HEK293 (cell line): ENCODE results near the gene LRRC27.

Source experiments
- BCL11B ChIP-seq: fragments of 450-650 bp; formaldehyde crosslinking; IDR thresholded peaks from 2 replicates; pipeline ENCODE4 v1.5.1; 2016; ENCODE audit warnings: low read depth, missing biosample characterization, missing genetic modification characterization
- FEZF1 ChIP-seq: fragments of 450-650 bp; formaldehyde crosslinking; IDR thresholded peaks from 2 replicates; pipeline ENCODE4 v1.5.1; 2016; ENCODE audit warnings: missing biosample characterization, missing genetic modification characterization
- KLF7 ChIP-seq: fragments of 450-650 bp; formaldehyde crosslinking; IDR thresholded peaks from 2 replicates; pipeline ENCODE4 v1.5.1; 2016; ENCODE audit warnings: missing biosample characterization, missing genetic modification characterization, borderline replicate concordance
- SCRT1 ChIP-seq: fragments of 450-650 bp; formaldehyde crosslinking; IDR thresholded peaks from 2 replicates; pipeline ENCODE4 v1.5.1; 2016; ENCODE audit warnings: missing biosample characterization, missing genetic modification characterization, borderline replicate concordance
- ZBTB1 ChIP-seq: fragments of 450-650 bp; formaldehyde crosslinking; IDR thresholded peaks from 2 replicates; pipeline ENCODE4 v1.5.1; 2016; ENCODE audit warnings: missing biosample characterization, missing genetic modification characterization
- ZBTB17 ChIP-seq: fragments of 450-650 bp; formaldehyde crosslinking; IDR thresholded peaks from 2 replicates; pipeline ENCODE4 v1.5.1; 2016; ENCODE audit warnings: missing biosample characterization, missing genetic modification characterization
- ZEB2 ChIP-seq: fragments of 450-650 bp; formaldehyde crosslinking; IDR thresholded peaks from 2 replicates; pipeline ENCODE4 v1.5.1; 2016; ENCODE audit warnings: missing biosample characterization, missing genetic modification characterization
- ZFHX2 ChIP-seq: fragments of 450-650 bp; formaldehyde crosslinking; conservative IDR thresholded peaks from 2 replicates; pipeline ENCODE4 v1.5.1; 2016; ENCODE audit warnings: missing biosample characterization, missing genetic modification characterization
- ZNF138 ChIP-seq: fragments of 450-650 bp; formaldehyde crosslinking; IDR thresholded peaks from 2 replicates; pipeline ENCODE4 v1.5.1; 2016; ENCODE audit warnings: missing biosample characterization, missing genetic modification characterization, borderline replicate concordance
- ZNF23 ChIP-seq: fragments of 450-650 bp; formaldehyde crosslinking; IDR thresholded peaks from 2 replicates; pipeline ENCODE4 v1.5.1; 2016; ENCODE audit warnings: missing biosample characterization, missing genetic modification characterization, borderline replicate concordance
- ZNF239 ChIP-seq: fragments of 450-650 bp; formaldehyde crosslinking; IDR thresholded peaks from 2 replicates; pipeline ENCODE4 v1.5.1; 2016; ENCODE audit warnings: missing biosample characterization, missing genetic modification characterization
- ZNF274 ChIP-seq, 2 experiments: fragments of 200-500 bp in 1 of 2; fragments of 450-650 bp in 1 of 2; sonication (Bioruptor generic) in 1 of 2; formaldehyde crosslinking in 1 of 2; IDR thresholded peaks; 2 replicates each; pipeline versions ENCODE4 v1.5.1 to v1.6.1; 2014 to 2016; ENCODE audit warnings: borderline replicate concordance in 1 of 2, inconsistent platforms in 1 of 2, low read length in 1 of 2, missing biosample characterization in 1 of 2, missing genetic modification characterization in 1 of 2
- ZNF311 ChIP-seq: fragments of 450-650 bp; formaldehyde crosslinking; IDR thresholded peaks from 2 replicates; pipeline ENCODE4 v1.5.1; 2017; ENCODE audit warnings: missing biosample characterization, missing genetic modification characterization, borderline replicate concordance
- ZNF324 ChIP-seq: fragments of 450-650 bp; formaldehyde crosslinking; IDR thresholded peaks from 2 replicates; pipeline ENCODE4 v1.5.1; 2016; ENCODE audit warnings: missing biosample characterization, missing genetic modification characterization
- ZNF404 ChIP-seq: fragments of 450-650 bp; formaldehyde crosslinking; IDR thresholded peaks from 2 replicates; pipeline ENCODE4 v1.5.1; 2017; ENCODE audit warnings: missing biosample characterization, missing genetic modification characterization
- ZNF510 ChIP-seq: fragments of 450-650 bp; formaldehyde crosslinking; IDR thresholded peaks from 2 replicates; pipeline ENCODE4 v1.5.1; 2018; ENCODE audit warnings: mild to moderate bottlenecking, missing genetic modification characterization, missing biosample characterization; ENCODE audit not compliant: insufficient replicate concordance
- ZNF596 ChIP-seq: fragments of 450-650 bp; IDR thresholded peaks from 2 replicates; pipeline ENCODE4 v1.5.0; 2018; ENCODE audit warnings: missing biosample characterization, mild to moderate bottlenecking, missing genetic modification characterization, moderate library complexity
- ZNF624 ChIP-seq: fragments of 450-650 bp; formaldehyde crosslinking; IDR thresholded peaks from 2 replicates; pipeline ENCODE4 v1.5.1; 2017; ENCODE audit warnings: missing biosample characterization, missing genetic modification characterization
- ZNF701 ChIP-seq: fragments of 450-650 bp; formaldehyde crosslinking; IDR thresholded peaks from 2 replicates; pipeline ENCODE4 v1.5.1; 2016; ENCODE audit warnings: missing biosample characterization, missing genetic modification characterization
- ZNF843 ChIP-seq: fragments of 450-650 bp; formaldehyde crosslinking; IDR thresholded peaks from 2 replicates; pipeline ENCODE4 v1.5.1; 2016; ENCODE audit warnings: missing biosample characterization, missing genetic modification characterization
- TF ChIP-seq, protein P1 (sequence below): fragments of 450-650 bp; formaldehyde crosslinking; IDR thresholded peaks from 2 replicates; pipeline ENCODE4 v1.5.1; 2017; ENCODE audit warnings: missing biosample characterization, missing genetic modification characterization
- TF ChIP-seq, protein P2 (sequence below): fragments of 450-650 bp; formaldehyde crosslinking; IDR thresholded peaks from 2 replicates; pipeline ENCODE4 v1.5.1; 2016; ENCODE audit warnings: missing biosample characterization, missing genetic modification characterization
- TF ChIP-seq, protein P3 (sequence below): fragments of 450-650 bp; formaldehyde crosslinking; IDR thresholded peaks from 2 replicates; pipeline ENCODE4 v1.5.1; 2016; ENCODE audit warnings: missing biosample characterization, missing genetic modification characterization
- TF ChIP-seq, protein P4 (sequence below): fragments of 450-650 bp; formaldehyde crosslinking; IDR thresholded peaks from 2 replicates; pipeline ENCODE4 v1.5.1; 2016; ENCODE audit warnings: missing biosample characterization, missing genetic modification characterization
- TF ChIP-seq, protein P5 (sequence below): fragments of 450-650 bp; formaldehyde crosslinking; IDR thresholded peaks from 2 replicates; pipeline ENCODE4; 2016; ENCODE audit warnings: missing biosample characterization, missing genetic modification characterization
- TF ChIP-seq, protein P6 (sequence below): fragments of 450-650 bp; formaldehyde crosslinking; IDR thresholded peaks from 2 replicates; pipeline ENCODE4 v1.5.1; 2016; ENCODE audit warnings: missing biosample characterization, missing genetic modification characterization, low read depth
- TF ChIP-seq, protein P7 (sequence below): fragments of 450-650 bp; IDR thresholded peaks from 2 replicates; pipeline ENCODE4 v1.5.1; 2018; ENCODE audit warnings: missing biosample characterization, mild to moderate bottlenecking, missing genetic modification characterization
- TF ChIP-seq, protein P8 (sequence below): fragments of 450-650 bp; formaldehyde crosslinking; IDR thresholded peaks from 2 replicates; pipeline ENCODE4 v1.5.1; 2016; ENCODE audit warnings: missing biosample characterization, missing genetic modification characterization

LRRC27 gene

DNA sequence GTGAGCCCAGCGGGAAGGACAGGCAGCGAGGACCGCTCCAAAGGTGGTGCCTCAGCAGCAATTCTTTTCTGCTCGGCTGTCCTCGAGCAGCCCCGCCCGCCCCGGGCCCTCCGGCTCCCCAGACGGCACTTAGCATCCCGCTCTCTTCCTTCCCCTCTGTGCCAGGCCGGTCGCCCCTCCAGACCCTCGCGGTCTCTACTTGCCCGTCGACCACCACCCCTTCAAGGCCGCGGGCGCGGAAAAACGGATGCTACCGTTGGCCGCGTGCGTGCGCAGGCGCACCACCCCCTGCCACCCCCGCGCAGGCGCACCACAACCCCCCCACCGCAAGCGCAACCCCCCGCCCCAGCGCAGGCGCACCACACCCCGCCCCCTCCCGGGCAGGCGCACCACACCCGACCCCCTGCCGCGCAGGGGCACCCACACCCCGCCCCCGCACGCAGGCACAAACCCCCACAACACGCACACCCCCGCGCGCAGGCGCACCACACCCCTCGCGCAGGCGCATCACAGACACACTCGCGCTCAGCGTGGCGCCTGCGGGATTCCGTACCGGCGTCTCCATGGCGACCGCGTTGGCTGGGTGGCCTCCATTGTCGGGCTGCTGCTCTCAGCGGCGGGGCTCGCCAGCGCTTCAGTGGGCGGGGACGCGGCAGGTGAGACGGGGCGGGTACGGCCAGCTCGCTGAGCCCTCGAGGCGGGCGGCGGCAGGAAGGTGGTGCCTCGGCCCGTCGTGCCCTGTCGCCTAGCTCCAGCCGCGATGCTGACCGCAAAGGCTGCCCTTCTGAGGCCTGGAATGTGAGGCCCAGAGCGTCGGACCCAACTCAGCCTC, at the start of gene LRRC27 (continued):
- TF ChIP-seq ZNF138 (tag by site-specific recombination): no peak
- TF ChIP-seq ZEB2: no peak; the same call in 1 of the 2 replicates
- no peak for TF ChIP-seq ZNF510 (tag by site-specific recombination)
- no peak for TF ChIP-seq ZNF596
- TF ChIP-seq, protein P1, sequence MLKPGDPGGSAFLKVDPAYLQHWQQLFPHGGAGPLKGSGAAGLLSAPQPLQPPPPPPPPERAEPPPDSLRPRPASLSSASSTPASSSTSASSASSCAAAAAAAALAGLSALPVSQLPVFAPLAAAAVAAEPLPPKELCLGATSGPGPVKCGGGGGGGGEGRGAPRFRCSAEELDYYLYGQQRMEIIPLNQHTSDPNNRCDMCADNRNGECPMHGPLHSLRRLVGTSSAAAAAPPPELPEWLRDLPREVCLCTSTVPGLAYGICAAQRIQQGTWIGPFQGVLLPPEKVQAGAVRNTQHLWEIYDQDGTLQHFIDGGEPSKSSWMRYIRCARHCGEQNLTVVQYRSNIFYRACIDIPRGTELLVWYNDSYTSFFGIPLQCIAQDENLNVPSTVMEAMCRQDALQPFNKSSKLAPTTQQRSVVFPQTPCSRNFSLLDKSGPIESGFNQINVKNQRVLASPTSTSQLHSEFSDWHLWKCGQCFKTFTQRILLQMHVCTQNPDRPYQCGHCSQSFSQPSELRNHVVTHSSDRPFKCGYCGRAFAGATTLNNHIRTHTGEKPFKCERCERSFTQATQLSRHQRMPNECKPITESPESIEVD: no peak
- TF ChIP-seq, protein P2, sequence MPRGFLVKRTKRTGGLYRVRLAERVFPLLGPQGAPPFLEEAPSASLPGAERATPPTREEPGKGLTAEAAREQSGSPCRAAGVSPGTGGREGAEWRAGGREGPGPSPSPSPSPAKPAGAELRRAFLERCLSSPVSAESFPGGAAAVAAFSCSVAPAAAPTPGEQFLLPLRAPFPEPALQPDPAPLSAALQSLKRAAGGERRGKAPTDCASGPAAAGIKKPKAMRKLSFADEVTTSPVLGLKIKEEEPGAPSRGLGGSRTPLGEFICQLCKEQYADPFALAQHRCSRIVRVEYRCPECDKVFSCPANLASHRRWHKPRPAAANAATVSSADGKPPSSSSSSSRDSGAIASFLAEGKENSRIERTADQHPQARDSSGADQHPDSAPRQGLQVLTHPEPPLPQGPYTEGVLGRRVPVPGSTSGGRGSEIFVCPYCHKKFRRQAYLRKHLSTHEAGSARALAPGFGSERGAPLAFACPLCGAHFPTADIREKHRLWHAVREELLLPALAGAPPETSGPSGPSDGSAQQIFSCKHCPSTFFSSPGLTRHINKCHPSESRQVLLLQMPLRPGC (tag by site-specific recombination): no peak
- TF ChIP-seq, protein P3, sequence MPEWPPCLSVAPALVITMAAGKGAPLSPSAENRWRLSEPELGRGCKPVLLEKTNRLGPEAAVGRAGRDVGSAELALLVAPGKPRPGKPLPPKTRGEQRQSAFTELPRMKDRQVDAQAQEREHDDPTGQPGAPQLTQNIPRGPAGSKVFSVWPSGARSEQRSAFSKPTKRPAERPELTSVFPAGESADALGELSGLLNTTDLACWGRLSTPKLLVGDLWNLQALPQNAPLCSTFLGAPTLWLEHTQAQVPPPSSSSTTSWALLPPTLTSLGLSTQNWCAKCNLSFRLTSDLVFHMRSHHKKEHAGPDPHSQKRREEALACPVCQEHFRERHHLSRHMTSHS: no peak
- no peak for TF ChIP-seq ZBTB1 (tag by site-specific recombination)
- TF ChIP-seq SCRT1: no peak
- TF ChIP-seq, protein P4, sequence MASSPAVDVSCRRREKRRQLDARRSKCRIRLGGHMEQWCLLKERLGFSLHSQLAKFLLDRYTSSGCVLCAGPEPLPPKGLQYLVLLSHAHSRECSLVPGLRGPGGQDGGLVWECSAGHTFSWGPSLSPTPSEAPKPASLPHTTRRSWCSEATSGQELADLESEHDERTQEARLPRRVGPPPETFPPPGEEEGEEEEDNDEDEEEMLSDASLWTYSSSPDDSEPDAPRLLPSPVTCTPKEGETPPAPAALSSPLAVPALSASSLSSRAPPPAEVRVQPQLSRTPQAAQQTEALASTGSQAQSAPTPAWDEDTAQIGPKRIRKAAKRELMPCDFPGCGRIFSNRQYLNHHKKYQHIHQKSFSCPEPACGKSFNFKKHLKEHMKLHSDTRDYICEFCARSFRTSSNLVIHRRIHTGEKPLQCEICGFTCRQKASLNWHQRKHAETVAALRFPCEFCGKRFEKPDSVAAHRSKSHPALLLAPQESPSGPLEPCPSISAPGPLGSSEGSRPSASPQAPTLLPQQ (tag by site-specific recombination): peak; percentile 30
- TF ChIP-seq, protein P5, sequence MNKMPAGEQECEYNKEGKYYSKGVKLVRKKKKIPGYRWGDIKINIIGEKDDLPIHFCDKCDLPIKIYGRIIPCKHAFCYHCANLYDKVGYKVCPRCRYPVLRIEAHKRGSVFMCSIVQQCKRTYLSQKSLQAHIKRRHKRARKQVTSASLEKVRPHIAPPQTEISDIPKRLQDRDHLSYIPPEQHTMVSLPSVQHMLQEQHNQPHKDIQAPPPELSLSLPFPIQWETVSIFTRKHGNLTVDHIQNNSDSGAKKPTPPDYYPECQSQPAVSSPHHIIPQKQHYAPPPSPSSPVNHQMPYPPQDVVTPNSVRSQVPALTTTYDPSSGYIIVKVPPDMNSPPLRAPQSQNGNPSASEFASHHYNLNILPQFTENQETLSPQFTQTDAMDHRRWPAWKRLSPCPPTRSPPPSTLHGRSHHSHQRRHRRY: no peak
- TF ChIP-seq ZNF324 (tag by site-specific recombination): peak; percentile 49; the same call in 1 of the 2 replicates
- peak; percentile 98 for TF ChIP-seq ZFHX2 (tag by site-specific recombination)
- TF ChIP-seq BCL11B (tag by site-specific recombination): no peak
- TF ChIP-seq ZNF311 (tag by site-specific recombination): no peak
- peak; percentile 54; the same call in 1 of the 2 replicates for TF ChIP-seq KLF7 (tag by site-specific recombination)
- peak; percentile 60; the same call in 1 of the 2 replicates for TF ChIP-seq ZNF843 (tag by site-specific recombination)
- no peak for TF ChIP-seq ZNF701 (tag by site-specific recombination)
- TF ChIP-seq ZNF23: no peak
- TF ChIP-seq, protein P6, sequence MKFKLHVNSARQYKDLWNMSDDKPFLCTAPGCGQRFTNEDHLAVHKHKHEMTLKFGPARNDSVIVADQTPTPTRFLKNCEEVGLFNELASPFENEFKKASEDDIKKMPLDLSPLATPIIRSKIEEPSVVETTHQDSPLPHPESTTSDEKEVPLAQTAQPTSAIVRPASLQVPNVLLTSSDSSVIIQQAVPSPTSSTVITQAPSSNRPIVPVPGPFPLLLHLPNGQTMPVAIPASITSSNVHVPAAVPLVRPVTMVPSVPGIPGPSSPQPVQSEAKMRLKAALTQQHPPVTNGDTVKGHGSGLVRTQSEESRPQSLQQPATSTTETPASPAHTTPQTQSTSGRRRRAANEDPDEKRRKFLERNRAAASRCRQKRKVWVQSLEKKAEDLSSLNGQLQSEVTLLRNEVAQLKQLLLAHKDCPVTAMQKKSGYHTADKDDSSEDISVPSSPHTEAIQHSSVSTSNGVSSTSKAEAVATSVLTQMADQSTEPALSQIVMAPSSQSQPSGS (tag by site-specific recombination): no peak
- TF ChIP-seq FEZF1: no peak
- no peak for TF ChIP-seq ZNF624 (tag by site-specific recombination)
- TF ChIP-seq, protein P7, sequence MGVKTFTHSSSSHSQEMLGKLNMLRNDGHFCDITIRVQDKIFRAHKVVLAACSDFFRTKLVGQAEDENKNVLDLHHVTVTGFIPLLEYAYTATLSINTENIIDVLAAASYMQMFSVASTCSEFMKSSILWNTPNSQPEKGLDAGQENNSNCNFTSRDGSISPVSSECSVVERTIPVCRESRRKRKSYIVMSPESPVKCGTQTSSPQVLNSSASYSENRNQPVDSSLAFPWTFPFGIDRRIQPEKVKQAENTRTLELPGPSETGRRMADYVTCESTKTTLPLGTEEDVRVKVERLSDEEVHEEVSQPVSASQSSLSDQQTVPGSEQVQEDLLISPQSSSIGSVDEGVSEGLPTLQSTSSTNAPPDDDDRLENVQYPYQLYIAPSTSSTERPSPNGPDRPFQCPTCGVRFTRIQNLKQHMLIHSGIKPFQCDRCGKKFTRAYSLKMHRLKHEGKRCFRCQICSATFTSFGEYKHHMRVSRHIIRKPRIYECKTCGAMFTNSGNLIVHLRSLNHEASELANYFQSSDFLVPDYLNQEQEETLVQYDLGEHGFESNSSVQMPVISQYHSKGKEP: no peak
- TF ChIP-seq ZNF239: no peak
- no peak for TF ChIP-seq ZNF274 (IDR thresholded peaks at IDR 0.05; ENCODE audit: low read length)
- no peak for TF ChIP-seq ZNF274 (tag by site-specific recombination; IDR thresholded peaks at IDR 0.05; ENCODE audit: borderline replicate concordance)
- TF ChIP-seq, protein P8, sequence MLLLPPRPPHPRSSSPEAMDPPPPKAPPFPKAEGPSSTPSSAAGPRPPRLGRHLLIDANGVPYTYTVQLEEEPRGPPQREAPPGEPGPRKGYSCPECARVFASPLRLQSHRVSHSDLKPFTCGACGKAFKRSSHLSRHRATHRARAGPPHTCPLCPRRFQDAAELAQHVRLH (tag by site-specific recombination): peak; percentile 72; the same call in 1 of the 2 replicates
- 0 out of 2 replicates have a peak, but pooled peaks have one; percentile 16 for TF ChIP-seq ZBTB17 (tag by site-specific recombination)
- no peak for TF ChIP-seq ZNF404 (tag by site-specific recombination)
